ENCODE data around the gene MAP9. TPM values are rescaled to one million over a fixed set of nuclear protein-coding genes. Genes with fewer than 3 reads are reported as not detected.
"Not testable (repeated sequence)": the region's sequence is repeated elsewhere in the genome, so short reads cannot be mapped to it uniquely, and the experiment has no call there.

Gene MAP9
- polyA plus RNA-seq = 1 to 10 TPM; 1.6 to 2.2 (median 1.6) TPM

GRCh38 chr4:155376387-155377268 lies at the start of gene MAP9:
Gene MAP9 (minus strand): TSS chr4:155376965. CDS start chr4:155375850, 1,115 bp downstream.
- H3K27ac ChIP-seq (ENCODE audit: low read depth, low read length) = no peak within 1 kb of the TSS
- 4 to 6% (median 5%) methylated on average over 66 of the region's 66 CpGs for whole genome bisulfite sequencing, 3 donors

DNA sequence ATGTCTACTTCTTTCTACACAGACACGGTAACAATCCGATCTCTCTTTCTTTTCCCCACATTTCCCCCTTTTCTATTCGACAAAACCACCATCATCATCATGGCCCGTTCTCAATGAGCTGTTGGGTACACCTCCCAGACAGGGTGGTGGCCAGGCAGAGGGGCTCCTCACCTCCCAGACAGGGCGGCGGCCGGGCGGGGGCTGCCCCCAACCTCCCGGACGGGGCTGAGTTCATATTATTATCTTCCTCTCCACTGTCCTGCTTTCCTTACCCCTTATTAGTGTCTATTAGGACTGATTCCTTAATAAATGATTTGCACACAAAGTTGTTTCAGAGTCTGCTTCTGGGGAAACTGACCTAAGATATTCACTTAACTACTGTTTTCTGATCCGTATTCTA lies 48.0 kb upstream of the MAP9 start:
- 90 to 95% (median 90%) methylated on average over 10 to 11 of the region's 11 CpGs for WGBS, 3 donors
- not testable (repeated sequence) for H3K27ac ChIP-seq (ENCODE audit: low read depth, low read length)

DNA sequence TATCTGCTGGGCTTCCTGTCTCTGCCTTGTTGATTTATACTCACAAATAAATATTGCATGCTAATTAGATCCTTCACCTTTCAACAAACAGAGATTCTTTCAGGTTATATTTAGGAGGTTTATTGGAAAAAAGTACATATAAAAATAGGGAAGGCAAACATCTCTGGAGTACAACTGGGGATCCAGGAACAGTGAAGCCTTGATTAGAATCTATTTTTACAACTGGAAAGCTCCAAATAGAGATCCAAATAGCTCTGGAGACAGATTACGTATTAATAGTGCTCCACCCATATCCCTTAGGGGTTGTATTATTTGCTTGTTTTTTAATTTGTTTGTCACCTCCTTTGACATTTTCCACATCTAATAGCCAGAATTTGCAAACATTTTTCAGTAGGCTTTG lies 46.9 kb upstream of the MAP9 start:
- no peak overlapping the region for H3K27ac ChIP-seq (ENCODE audit: low read depth, low read length)
- 57 to 72% (median 61%) methylated on average over 1 of the region's 1 CpG for WGBS, 3 donors

DNA sequence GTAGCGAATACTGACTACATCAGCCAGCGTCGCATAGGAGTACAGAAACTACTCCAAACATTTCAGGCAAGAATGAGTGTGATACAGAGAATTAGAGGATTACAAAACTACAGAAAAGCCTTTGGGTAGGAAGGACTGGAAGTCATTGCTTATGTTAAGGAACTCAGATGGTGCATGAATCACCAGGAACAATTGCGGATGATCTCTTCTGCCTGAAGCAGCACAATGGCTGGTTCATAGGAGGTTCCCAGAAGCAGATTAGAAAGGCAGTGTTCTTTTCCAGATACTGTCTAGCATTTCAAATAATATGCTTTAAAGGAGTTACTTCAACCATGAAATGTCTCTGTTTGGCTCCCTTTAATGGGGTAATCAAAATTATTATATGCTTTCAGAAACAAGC lies 42.5 kb upstream of the MAP9 start:
- H3K27ac ChIP-seq (ENCODE audit: low read depth, low read length) = no peak overlapping the region
- 95 to 96% (median 95%) methylated on average over 4 of the region's 4 CpGs for WGBS, 3 donors

DNA sequence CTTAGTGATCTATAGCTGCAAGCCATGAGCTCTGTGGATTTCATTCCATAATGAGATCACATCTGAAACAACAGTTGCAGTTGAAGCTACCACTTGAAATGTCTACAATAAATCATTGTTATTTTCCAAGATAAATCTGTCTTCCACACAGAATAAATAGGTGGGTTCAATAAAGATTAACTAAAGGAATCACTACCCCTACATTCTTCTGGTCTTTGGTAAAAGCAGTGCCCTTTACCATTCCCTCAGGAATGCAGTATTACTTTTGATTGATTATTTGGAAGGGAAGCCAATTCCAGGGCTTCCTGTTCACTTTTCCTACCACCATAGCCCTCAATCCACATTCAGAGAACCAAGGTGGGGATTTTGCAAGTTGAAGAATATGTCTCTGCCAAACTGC lies 38.9 kb upstream of the MAP9 start:
- H3K27ac ChIP-seq (ENCODE audit: low read depth, low read length) = no peak overlapping the region

- H3K27ac ChIP-seq (ENCODE audit: low read depth, low read length) = no peak overlapping the region
- 48 to 90% (median 64%) methylated on average over 1 of the region's 1 CpG for WGBS, 3 donors
These were observed 36.7 kb upstream of the MAP9 start for GRCh38 chr4:155413451-155413850.

- WGBS, 3 donors = 79 to 100% (median 90%) methylated on average over 2 of the region's 2 CpGs
- no peak overlapping the region for H3K27ac ChIP-seq (ENCODE audit: low read depth, low read length)
These were observed 34.8 kb upstream of the MAP9 start for GRCh38 chr4:155411546-155411945.

DNA sequence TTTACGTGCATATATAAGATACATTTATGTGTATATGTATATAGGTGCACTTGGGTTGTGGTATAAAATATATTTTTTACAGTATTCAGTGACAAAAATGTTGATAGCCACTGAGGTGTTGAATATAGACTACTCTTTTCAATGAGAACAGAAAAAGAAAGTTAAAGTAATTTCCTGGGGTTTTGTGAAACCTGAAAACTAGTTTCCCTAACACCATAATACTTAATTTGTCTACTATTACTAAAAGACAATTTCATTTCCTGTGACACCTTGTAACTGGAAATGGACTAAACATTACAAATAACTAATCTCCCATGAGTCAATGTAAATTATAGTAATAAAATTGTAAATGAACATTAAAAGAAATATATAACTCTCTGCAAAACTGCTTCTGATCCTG lies 32.0 kb upstream of the MAP9 start:
- 68 to 87% (median 83%) methylated on average over 1 of the region's 1 CpG for WGBS, 3 donors
- H3K27ac ChIP-seq (ENCODE audit: low read depth, low read length) = no peak overlapping the region

GRCh38 chr4:155407480-155407879 lies 30.7 kb upstream of the MAP9 start:
- H3K27ac ChIP-seq (ENCODE audit: low read depth, low read length) = no peak overlapping the region
- WGBS, 3 donors = 64 to 69% (median 64%) methylated on average over 1 of the region's 1 CpG

- WGBS, 3 donors = 26 to 59% (median 46%) methylated on average over 2 of the region's 2 CpGs
- H3K27ac ChIP-seq (ENCODE audit: low read depth, low read length) = no peak overlapping the region
These were observed 28.3 kb upstream of the MAP9 start for GRCh38 chr4:155405059-155405458.

GRCh38 chr4:155403886-155404285 lies 27.1 kb upstream of the MAP9 start:
- WGBS, 3 donors = 4 to 6% (median 6%) methylated on average over 4 of the region's 4 CpGs
- no peak overlapping the region for H3K27ac ChIP-seq (ENCODE audit: low read depth, low read length)

DNA sequence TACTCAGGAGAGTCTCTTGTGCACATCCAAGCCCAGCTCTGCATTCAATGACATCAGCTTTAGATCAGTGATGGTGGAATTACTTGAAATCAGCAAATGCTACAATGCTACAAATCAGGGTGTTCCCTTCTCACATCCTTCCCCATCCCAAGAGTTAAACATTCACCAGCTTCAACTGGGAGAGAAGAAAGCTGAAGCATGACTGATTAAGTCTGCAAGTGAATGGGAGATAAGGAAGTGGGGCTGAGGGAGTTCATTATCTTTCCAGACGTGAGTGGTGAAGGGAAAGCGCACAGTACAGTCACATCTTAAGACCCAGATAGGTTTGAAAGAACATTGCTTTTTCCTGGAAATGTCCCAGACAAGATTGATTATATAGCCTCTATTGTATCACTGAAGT lies 26.2 kb upstream of the MAP9 start:
- no peak overlapping the region for H3K27ac ChIP-seq (ENCODE audit: low read depth, low read length)
- 11 to 58% (median 47%) methylated on average over 2 of the region's 2 CpGs for WGBS, 3 donors

DNA sequence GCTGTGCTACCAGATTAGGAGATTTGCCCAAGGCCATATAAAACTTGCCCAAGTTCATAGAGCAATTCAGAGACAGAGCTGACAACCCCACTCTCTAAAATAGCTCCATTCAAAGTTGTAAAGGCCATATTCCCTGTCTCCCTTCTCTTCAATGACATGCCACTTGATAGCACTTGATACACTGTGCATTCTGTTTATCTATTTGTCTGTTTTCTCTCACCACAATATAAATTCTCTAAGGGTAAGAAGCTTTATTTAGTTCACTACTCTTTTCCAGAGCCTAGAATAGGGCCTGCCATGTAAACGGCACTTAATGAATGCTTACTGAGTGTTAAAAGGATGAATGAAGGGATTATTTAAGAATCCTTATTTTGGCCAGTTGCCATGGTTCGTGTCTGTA lies 24.1 kb upstream of the MAP9 start:
- H3K27ac ChIP-seq (ENCODE audit: low read depth, low read length) = no peak overlapping the region
- WGBS, 3 donors = 63 to 66% (median 64%) methylated on average over 2 of the region's 2 CpGs

DNA sequence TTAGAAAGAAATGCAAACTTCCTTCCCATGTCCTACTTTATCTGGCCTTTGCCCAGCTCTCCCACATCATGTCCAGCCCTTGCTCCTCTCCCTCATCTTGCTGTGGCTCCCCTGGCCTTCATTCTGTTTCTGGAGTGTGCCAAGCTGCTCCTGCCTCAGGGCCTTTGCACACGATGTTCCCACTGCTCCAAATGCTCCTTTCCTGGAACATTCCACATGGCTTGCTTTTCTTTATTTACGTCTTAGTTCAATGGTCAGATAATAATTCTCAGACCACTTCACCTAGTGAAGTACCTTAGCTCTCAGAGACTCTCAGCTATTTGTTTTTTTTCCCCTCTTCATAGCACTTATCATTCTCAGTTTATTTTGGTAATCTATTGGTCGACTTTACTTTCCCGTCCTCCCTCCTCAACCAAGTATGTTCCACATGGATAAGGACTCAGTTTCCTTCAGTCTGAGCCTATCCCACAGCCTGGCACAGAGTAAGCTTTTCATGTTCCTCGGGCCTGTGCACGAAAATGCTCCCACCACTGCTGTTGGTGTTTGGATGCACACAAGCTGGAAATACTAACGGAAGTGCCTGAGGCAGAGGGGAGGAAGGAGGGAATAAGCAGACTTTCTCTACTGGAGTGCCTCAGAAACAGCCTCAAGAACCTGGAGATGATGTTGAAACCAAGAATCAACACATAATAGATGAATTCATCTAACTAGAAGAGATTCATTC lies 23.4 kb upstream of the MAP9 start:
- WGBS, 3 donors = 68 to 86% (median 78%) methylated on average over 7 of the region's 7 CpGs
- no peak overlapping the region for H3K27ac ChIP-seq (ENCODE audit: low read depth, low read length)

- no peak overlapping the region for H3K27ac ChIP-seq (ENCODE audit: low read depth, low read length)
- WGBS, 3 donors = 55 to 64% (median 63%) methylated on average over 7 to 8 of the region's 8 CpGs
These were observed 15.9 kb upstream of the MAP9 start for GRCh38 chr4:155392481-155393184.

- no peak overlapping the region for H3K27ac ChIP-seq (ENCODE audit: low read depth, low read length)
These were observed 15.2 kb upstream of the MAP9 start for GRCh38 chr4:155391932-155392331.

DNA sequence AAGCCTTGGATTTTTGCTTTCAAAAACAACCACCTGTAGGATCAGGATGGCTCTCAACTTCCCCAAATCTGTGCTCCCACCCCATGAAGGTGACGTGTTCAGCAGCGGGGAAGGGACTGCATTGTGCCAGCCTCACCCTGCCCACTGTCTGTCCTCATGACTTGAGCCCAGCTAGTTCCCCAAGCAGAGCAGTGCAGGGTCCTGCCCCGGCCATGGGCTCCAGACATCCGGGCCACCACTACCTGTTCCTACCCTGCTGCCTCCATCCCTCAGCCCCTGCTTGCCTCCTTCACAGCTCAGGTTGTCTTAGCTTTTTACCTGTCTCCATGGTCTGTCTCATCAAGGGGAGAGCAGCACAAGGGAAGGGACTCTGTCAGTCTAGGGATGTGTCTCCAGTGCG lies 11.4 kb upstream of the MAP9 start:
- H3K27ac ChIP-seq (ENCODE audit: low read depth, low read length) = no peak overlapping the region
- WGBS, 3 donors = 75 to 87% (median 84%) methylated on average over 5 of the region's 5 CpGs

- 62 to 84% (median 83%) methylated on average over 4 of the region's 4 CpGs for WGBS, 3 donors
- H3K27ac ChIP-seq (ENCODE audit: low read depth, low read length) = no peak overlapping the region
These were observed 6.8 kb upstream of the MAP9 start for GRCh38 chr4:155383541-155383940.

DNA sequence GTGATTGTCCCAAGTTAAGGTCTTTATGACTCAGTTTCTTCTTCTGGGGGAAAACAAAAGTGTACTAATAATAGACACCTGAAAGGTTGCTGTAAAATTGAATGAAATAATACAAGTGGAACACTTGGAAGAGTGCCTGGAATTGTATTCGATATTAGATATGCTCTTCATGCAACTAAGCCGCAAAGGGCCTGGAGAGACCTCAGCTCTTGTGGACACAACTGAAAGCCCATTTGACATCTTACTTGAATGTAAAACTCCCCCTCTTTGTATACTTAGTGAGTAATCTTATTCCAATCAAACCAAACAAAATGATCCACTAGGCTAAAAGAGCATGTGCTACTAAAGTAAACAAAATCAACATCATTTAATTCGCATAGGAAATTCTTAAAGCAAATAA lies 511 bp upstream of the MAP9 start:
- H3K27ac ChIP-seq (ENCODE audit: low read depth, low read length) = no peak overlapping the region

More for the DNA sequence above, 511 bp upstream of the MAP9 start:
- WGBS, 3 donors = 32 to 71% (median 63%) methylated on average over 3 of the region's 3 CpGs

Measured in adipose tissue (tissue), 3 donors.